Measurements from ENCODE around the gene MMP11.

MMP11 gene

DNA sequence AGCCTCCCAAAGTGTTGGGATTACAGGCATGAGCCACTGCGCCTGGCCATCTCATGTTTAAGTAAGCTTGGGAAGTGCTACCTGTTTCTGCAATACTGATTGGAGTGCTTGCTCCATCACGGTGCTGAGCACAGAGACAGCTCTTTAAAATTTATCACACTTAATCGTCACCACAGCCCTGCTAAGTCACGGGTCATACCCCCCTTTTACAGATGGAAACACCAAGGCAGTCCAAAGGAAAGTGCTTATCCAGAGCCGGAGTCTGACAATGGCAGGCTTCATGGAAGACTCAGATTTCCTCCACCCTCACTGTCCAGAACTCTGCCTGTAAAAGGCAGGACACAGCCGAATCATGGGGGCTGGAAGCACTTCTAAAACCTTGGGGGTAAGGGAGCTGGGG is 12.6 kb upstream of the MMP11 start:
- DNase-seq: no peak

DNA sequence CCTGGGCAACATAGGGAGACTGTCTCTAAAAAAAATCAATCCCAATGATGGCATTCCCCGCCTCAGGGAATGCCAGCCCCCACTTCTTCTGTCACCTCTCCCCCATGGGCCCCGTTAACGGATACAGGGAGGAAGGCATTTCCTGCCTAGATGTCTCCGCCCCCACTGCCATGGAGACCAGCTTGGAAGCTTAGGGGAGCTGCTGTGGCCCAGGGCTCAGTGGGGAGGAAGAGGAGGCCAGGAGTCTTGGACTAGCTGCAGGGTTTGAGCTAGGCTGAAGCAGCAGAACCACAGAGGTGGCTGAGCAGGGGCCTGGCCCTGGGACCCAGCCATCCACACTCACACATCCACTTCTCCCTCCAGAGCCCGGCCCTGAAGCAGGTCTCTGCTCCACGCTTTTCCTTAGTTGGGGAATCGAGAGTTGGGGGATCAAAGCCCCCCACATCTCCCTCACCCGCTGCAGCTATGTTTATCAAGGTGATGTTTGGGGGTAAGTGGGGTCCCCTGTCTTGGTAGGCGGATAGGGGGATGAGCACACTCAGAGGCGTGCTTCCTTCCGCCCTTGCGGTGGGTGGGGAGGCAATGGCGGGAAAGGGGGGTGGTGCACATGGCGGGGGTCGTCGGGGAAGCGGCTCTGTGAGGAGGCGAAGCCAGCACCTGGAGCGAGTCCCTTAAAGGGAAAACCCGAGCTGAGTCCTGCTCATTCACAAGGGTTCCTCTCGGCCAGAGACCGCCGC is 9.6 kb upstream of the MMP11 start, which contains the start of gene C22orf15:
TSS of gene C22orf15 (plus strand) at position 149 of the 737 bp plus-strand sequence. CDS start at position 466, 317 bp downstream.
- DNase-seq: no peak

DNA sequence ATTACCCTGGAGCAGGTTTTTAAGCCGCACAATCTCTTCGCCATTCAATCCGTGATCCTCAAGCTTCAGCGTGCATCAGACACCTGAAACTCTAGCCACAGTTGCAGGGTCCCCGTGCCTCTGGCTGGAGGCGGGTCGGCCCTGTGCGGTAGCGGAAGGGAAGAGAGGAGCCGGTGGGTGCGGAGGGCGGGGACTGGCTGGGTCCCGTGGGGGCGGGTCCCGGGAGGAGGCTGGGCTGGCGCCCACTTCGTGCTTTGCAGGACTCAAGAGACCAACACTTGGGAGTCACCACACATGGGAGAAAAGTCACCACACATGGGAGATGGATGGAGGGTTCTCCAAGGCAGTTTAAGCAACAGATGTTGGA is 9.1 kb upstream of the MMP11 start:
- peak; percentile 59 for DNase-seq

DNA sequence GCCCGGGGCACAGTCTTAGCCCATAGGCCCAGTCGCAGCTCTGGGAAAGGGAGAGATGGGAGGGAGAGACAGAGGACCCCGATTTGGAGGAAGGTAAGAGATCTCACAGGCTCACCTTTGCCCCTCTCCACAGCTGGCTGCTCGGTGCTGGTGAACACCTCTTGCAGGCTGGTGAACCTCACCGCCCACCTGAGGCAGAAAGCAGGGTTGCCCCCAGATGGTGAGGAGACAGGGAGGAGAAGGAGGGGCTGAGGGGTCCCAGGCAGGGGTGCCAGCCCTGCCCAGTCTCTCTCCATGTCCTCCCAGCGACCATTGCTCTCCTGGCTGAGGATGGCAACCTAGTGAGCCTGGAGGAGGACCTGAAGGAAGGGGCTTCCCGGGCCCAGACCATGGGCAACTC is 8.7 kb upstream of the MMP11 start:
- no peak for DNase-seq

DNA sequence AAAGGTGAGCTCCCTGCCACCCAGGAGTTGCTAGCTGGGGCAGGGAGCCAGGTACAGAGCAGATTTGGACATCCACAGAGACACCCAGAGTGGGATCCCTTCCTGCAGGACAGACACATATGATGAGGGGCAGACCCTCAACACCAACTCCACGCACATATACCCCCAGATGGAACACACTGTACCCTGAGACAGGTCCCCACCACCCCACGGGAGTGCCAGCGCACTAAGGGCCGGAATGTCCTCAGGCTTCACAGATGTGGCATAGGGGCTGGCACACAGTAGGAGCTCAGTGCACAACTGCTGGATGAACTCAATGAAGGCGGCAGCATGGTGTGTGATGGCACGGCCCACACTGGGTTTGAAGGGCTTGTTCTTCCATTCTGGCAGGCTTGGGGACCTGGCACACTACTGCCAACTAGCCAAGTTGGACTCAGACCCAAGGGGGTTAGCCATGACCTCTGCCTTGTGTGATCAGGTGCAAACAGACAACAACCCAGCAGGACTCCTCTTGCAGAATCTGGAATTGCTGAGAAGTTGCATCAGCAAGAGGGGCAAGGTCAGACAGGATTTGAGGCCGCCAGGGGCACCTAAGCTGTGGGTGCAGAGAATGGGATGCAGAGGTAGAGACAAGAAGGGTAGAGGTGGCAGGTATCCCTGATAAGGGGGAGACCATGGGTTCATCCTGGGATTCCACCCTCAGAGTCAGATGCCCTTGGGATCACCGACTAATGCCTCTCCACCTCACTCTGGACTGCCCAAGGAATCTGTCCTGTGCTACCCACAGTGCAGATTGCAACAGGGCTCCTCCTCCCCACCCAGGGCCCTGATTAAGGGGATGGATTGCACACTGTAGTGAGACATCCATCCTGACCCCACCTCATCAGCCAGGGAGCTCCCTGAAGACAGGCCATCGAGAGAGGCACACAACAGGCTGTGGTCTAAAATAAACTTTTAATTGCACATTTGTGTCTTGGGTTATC is 7.5 kb upstream of the MMP11 start:
- DNase-seq: no peak

DNA sequence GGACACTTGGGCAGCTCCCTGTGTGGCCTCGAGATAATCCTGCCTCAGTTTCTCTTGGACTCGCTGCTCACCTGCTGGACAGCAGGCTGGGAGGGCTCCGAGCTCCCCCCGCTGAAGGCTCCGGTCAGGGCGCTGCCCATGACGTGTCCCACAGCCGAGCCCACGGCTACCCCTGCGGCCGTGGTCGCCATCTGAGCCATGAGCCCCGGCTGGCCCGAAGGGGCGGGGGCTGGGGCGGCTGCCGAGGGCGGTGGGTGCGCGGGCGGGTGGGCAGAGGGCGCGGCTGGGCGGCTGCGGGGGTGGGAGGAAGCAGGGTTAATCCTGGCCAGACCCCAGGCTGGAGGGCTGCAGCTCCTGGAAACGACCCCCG is 5.4 kb upstream of the MMP11 start:
- DNase-seq: no peak

DNA sequence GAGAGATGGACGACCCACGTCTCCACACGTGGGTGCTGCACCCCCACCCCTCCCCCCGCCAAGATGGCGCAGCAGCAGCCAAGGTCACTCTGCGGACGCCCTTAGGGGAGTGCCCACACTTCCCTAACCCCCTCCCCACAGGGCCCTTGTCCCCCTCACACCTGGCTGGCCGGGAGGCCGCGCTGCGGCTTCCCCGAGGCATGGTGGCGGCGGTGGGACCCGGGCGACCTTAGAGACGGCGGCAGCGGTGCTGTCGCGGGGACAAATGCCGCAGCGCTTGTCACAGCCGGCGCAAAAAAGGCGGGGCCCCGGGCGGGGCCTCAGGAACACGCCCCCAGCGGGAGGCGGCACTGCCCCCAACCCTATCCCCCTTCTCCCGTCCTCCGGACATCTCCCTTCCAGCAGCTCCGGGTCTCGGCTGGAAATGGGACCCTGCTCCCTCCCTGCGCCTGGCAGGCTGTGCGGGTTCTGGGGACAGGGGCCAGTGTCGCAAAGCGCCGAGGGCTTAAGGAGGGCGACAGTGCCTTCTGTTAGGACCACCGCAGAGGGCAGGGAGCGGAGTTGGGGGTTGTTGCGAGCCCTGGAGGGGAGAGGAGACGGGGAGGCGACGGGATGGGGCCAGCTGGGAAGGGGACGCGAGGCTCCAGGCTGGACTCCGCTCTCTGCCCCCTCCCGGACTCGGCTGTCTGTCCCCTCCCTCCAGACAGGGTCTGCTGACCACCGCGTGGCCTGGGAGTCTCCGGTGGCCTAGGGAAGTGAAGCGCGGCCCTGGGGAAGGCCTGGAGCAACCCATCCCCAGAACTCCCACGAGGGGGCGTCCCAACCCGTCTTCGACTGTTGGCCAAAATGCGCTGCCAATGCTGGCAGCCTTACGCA is 4.7 kb upstream of the MMP11 start, which contains the start of gene CHCHD10:
TSS of gene CHCHD10 (minus strand) at position 300 of the 876 bp plus-strand sequence. CDS start at position 202, 98 bp downstream.
- DNase-seq: peak; percentile 83

DNA sequence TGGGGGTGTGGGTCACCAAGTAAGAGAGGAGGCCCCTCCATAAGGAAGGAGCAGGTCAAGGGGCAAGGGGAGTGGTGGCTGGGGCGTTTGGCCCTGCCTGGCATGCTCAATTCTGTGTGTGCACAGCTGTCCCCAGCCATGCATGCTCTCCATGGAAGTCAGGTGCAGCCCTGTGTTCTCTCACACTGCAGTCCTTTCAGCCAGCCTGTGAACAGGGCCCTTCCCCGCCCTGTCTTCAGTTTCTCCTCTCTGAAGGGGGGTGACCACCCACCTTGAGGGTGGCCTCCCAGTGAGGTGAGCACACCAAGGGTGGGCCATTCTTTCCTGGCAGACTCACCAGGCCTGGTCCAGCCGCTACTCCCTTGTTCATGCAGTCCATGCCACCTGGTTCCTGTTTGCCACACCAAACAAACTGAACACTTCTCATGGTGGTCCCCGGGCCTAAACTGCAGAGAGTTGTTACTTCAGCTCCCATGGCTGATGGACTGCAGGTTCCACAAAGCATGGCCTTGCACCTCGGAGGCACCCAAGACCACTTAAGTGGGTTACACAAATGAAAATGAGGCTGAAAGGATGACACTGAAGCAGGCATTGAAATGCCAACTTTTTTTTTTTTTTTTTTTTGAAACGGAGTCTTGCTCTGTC is 3.2 kb upstream of the MMP11 start:
- DNase-seq: no peak

DNA sequence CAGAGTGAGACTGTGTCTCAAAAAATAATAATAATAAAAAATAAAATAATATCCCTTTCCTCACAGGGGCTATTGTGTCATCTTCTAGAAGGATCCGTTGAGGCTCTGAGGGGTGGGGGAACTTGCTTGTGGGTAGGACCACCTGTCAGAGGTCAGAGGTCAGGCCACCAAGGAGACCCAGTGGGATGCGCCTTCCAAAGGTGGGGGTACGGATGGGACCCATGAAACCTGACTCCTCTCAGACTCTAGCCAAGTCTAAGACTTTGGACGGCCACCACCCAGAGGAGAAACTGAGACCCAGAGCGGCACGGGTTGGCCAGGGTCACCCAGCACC is 367 bp upstream of the MMP11 start:
- DNase-seq: no peak

DNA sequence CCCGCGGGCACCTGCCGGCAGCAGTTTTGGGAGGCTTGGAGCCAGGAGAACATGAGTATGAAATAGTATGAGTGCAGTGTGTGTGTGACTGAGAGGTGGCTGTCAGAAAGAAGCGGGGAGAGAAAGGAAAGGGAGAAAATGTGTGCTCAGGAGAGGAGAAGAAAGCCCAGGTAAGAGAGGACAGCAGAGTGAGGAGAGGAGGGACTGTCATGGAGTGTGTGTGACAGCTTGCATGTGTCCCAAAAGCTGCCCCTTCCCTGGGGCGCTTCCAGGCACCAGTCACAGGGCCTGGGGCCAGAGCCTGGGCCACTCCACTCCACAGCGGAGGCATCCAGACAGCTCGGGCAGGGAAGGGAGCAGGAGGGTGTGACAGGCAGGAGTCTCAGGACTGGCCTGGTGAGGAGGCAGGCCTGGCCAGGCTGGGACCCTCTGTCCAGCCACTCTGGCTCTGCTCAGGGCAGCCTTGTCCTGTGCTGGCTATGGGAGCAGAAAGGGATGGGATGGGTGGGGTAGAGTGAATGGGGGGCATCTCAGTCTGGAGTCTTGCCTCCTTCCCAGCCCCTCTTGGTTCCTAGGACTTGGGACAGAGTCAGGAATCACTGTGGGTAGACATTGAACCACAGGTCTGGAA is 949 bp downstream of the MMP11 start:
- no peak for DNase-seq

DNA sequence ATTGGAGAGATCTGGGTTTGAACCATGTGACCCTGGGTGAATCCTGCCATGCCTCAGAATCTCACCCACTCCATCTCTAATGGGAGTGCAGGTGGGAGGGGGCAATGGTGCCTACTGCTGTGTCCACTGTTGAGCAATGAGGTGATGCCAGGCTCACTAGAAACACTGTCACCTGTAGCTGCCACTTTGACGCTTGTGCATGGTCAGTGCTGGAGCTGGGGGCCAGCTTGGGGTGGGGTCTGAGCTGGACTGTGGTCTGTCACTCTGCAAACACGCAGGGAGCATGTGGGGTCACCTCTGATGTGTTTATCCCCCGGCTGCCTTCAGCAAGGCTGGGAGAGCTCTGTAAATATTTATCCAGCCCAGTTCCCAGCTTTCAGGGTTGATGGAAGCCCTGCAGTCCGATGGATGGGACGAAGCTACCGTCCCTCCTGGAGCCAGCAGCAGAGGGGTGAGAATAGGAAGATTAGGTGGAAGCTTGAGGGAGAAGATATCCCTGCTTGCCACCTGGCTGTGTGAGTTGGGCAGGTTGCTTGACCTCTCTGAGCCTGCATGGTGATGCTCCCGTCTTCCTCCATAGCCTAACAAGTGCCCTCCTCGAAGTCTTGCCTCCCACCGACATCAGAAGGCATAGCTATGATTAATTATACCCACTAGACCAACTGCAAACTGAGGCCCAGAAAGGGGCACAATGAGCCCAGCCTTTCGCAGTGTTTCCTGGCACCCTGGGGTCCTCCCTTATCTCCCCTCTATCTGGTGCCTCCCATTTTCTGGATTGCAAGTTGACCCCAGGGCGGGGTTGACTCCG is 1.7 kb downstream of the MMP11 start:
- DNase-seq: no peak

DNA sequence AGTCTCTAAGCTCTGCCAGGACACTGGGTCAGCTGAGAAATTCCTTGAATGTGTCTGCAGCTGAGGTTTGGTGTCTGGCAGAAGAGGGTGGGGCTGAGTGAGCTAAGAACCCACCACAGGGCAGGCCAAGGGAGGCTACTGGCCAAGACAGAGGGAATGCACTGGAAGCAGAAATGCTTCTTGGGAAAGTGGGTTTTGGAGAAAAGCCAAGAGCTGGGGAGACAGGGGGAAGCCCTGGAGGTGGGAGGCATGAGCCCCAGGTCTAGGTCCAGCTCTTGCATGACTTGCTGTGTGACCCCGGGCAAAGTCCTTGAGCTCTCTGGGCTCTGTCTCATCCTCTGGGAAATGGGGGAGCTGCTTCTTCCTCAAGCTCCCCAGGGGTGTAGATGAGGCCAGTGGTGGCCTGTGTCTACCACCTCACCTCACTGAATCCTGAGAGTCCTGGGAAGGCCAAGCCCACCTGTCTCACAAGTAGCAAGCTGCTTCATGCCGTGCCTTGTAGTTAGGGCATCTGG is 2.3 kb downstream of the MMP11 start:
- no peak for DNase-seq

DNA sequence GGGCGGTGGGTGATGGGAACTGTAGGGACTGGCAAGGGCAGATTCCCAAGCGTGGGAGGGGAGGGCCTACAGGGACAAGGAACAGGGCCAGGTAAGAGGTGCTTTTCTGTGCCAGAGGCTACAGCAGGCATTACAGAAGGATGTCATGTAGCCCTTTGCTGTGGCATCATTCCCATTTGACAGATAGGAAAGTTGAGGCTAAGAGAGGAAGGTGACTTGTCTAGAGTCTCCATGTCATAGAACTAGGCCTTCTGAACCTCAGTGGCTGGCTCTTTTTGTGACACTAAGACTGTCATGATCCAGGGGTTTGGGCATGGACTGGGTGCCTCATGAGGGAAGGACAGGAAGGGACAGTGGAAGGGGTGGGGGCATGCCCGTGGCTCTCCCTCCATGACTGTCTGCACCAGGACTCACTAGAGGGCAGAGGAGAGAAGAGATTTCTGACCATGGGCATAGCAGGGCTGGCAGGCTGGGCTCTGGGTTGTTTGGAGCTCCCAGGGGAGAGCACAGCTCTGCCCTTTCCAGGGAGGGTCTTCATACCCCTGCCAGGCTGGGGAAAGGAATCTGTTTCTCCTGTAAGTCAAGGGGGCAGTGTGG is 3.2 kb downstream of the MMP11 start:
- DNase-seq: no peak

DNA sequence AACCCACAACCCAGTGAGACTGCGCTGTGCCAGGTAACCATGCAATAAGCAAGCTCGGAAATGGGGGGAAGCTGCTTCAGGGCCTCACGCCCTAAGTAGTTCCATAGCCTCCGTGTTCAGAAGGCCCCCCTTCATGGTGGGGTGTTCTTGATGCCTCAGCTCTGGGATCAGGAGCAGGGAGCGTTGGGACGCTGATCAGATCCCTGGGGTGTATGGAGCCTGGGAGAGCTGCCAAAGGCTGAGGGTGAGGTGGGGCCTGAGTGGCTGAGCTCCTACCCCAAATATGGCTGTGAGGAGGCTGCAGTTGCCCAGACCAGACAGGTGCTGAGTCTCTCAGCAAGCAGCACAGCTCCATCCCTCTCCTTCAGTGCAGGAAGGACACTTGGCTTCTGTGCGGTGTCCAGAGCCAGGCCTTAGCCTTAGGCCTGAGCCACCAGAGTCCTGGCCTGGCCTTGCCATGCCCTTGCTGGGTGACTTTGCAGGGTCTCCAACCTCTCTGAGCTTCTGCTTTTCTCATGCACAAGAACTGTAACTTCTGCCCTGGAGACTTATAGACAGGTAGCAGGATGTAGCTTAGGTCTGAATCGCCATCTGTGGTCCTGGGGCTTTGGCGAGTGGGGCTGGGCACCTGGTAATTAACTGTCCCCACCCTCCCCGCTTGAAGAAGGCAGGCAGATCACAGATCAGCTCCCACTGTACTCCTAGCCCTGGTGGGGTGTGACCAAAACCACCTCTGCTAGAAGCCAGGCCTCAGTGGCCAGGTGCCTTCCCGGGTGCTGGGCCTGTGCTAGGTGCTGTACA is 5.3 kb downstream of the MMP11 start:
- DNase-seq: no peak

DNA sequence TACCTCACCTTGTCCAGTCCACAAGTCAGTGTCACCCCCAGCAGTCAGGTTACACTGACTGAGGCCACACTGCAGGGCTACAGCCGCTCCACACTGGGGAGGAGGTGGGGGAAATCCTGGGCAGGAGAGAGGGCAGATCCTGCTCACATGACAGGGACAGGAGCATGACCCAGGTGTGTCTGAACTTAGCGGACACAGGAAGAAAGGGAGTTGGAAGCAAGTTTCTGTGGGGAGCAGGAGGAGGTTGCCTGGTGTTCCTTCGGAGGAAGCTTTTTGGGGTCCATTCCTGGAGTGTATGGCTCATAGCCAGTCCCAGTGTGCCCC is 5.9 kb downstream of the MMP11 start:
- DNase-seq: no peak

DNA sequence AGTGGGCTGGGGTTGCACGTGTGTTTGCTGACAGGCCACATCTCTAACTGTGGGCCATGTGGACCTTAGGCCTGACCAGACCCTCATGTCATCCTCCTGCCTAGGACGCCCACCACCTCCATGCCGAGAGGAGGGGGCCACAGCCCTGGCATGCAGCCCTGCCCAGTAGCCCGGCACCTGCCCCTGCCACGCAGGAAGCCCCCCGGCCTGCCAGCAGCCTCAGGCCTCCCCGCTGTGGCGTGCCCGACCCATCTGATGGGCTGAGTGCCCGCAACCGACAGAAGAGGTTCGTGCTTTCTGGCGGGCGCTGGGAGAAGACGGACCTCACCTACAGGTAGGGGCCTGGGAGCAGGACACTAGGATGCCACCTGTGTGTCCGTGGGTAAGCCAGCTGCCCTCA is 6.4 kb downstream of the MMP11 start:
- DNase-seq: no peak

DNA sequence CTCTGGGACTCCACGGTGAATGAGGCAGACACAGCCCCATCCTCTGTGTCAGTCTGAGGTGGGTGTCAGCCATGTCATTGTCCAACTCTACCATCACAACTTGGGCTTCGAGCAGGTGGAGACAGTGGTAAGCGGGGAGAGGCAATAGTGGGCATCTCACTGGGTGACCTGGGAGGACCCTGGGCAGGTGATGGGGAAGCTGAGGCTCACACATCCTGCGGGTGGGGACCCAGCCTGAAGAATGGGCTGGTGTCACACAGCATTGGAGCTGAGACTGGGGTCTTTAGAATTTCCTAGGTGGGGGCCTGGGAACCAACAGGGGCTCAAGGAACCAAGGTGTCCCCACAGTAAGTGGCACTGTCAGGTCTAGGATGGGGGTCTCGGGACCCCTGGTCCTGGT is 7.1 kb downstream of the MMP11 start:
- DNase-seq: no peak

DNA sequence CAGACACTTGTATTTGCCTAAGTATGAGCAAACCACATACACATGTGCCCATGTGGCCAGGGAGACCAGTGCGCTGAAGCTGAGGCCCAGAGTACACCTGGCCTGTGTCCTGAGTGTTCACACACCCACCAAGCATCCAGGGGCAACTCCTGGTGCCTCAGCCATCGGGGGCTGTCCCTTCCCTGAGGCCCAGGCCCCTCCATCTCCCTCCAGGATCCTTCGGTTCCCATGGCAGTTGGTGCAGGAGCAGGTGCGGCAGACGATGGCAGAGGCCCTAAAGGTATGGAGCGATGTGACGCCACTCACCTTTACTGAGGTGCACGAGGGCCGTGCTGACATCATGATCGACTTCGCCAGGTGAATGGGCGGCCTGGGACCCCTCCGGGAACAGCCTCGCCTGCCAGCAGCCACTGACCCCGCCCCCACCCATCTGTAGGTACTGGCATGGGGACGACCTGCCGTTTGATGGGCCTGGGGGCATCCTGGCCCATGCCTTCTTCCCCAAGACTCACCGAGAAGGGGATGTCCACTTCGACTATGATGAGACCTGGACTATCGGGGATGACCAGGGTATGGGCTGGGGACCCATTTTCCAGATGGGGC is 7.6 kb downstream of the MMP11 start:
- no peak for DNase-seq

DNA sequence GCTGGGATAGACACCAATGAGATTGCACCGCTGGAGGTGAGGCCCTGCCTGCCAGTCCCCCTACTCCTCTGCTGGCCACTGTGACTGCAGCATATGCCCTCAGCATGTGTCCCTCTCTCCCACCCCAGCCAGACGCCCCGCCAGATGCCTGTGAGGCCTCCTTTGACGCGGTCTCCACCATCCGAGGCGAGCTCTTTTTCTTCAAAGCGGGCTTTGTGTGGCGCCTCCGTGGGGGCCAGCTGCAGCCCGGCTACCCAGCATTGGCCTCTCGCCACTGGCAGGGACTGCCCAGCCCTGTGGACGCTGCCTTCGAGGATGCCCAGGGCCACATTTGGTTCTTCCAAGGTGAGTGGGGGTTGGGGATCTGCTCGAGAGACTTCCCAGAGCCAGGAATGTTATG is 8.4 kb downstream of the MMP11 start:
- no peak for DNase-seq
